GM11168 (cell line): ENCODE data around the gene PLS1.
"Not testable (repeated sequence)": the region's sequence is repeated elsewhere in the genome, so short reads cannot be mapped to it uniquely, and the experiment has no call there.

ENCODE experiments used
- in situ Hi-C: fragments of 300-500 bp; cut with MboI; formaldehyde crosslinking; loops from one replicate; pipeline ENCODE4 v1.12.0; 2022; ENCODE audit warnings: low sequenced_read_pairs; ENCODE audit not compliant: unreplicated experiment

The PLS1 gene, protein sequence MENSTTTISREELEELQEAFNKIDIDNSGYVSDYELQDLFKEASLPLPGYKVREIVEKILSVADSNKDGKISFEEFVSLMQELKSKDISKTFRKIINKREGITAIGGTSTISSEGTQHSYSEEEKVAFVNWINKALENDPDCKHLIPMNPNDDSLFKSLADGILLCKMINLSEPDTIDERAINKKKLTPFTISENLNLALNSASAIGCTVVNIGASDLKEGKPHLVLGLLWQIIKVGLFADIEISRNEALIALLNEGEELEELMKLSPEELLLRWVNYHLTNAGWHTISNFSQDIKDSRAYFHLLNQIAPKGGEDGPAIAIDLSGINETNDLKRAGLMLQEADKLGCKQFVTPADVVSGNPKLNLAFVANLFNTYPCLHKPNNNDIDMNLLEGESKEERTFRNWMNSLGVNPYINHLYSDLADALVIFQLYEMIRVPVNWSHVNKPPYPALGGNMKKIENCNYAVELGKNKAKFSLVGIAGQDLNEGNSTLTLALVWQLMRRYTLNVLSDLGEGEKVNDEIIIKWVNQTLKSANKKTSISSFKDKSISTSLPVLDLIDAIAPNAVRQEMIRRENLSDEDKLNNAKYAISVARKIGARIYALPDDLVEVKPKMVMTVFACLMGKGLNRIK

DNA sequence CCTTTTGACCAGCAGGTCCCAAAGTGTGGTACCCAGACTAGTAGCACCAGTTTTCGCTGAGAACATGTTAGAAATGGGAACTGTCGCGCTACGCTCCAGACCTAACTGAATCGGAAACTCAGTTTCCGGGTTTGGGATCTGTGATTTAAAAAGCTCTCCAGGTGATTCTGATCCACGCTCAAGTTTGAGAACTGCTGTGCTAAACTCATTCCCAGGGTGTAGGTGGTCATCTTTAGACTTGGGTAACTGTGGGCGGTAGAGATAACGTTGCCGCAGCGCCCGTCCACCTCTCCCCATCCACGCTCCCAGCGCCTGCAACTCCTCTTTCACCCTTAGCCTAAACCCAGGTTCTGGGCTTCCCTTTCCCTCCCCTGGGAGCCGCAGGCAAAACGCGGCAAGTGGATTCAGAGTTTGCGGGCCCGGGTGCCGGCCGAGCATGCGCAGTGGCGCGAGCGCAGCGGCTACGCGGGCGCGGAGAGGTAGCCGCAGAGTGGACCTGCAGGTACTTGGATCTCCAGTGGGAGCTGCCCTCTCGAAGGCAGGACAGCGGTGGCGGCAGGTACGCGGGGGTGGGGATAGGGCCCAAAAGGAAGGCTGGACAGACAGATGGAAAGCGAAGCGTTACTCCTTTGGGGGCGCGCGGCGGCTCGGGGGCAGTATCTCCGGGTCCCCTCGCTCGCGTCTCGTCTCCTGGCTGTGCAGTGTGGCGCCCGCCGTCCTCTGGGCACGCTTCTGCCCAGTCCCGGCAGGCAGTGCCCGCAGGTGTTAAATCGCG, at the start of gene PLS1:
Gene PLS1, plus strand, starts transcription at position 443 of the 775 bp plus-strand sequence. CDS start 67,845 bp downstream, outside the sequence.
- in situ Hi-C loops: loop anchor here (10.0 kb wide), 1 partner anchor 399 kb away; no protein-coding TSS in a partner anchor

DNA sequence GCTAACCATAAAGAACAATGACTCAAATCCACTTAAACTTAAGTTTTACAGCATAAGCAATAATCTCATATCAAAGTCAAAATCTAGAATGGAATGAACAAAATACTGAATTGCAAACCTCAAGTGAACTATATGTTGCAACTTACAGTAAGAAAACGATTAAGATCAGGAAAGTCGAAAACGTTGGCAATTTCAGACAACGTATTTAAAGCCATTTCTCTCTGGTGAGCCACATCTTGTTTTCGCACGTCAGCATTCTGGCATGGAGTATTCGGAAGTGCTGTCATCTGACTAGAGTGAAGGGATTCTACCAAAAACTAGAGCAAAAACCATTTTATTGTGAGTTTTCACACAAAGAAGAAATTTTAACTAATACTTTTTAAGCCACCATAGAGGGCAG, 46.2 kb upstream of the PLS1 start:
- in situ Hi-C loops: no loop called here

DNA sequence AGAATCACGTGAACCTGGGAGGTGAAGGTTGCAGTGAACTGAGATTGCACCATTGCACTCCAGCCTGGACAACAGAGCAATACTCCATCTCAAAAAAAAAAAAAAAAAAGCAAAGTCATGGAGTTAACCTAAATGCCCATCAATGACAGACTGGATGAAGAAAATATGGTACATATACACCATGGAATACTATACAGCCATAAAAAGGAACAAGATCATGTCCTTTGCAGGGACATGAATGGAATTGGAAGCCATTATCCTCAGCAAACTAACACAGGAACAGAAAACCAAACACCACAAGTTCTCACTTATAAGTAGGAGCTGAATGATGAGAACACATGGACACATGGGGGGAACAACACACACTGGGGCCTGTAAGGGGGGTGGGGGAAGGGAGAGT, 43.6 kb upstream of the PLS1 start:
- in situ Hi-C loops: not testable (repeated sequence)

DNA sequence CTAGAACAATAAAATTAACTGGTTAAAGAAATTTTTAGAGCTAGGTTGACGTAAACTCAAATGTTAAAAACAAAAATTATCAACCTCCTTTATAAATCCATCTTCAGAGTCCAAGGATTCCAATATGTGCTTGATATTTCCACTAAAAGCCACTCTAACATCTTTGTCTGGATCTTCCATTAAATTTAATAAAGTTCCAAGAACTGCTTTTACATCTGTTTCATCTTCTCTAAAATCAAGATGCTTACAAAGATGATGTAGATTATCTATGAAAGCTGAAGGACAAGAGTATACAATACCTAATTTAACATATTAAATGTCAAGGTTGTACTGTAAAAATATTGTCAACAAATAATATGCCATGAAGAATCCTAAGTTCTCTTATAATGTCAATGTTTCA, 42.5 kb upstream of the PLS1 start:
- in situ Hi-C loops: no loop called here

DNA sequence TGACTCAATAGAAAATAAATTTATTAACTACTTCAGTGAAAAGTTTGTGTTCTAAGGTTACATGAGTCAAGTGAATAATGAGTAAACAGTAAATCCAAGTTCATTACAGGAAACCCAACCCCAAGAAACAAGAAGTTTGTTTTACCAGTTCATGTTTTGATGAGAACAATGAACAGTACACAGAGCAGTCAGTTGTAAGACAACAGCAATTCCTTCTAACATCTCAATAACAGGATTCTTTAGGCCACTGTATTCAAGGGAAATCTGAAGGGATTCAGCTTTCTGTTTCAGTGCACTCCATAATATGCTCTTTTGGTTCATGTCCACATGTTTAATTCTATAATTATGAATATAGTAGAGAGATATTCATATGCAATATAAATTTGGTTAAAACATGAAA, 36.1 kb upstream of the PLS1 start:
- in situ Hi-C loops: no loop called here

DNA sequence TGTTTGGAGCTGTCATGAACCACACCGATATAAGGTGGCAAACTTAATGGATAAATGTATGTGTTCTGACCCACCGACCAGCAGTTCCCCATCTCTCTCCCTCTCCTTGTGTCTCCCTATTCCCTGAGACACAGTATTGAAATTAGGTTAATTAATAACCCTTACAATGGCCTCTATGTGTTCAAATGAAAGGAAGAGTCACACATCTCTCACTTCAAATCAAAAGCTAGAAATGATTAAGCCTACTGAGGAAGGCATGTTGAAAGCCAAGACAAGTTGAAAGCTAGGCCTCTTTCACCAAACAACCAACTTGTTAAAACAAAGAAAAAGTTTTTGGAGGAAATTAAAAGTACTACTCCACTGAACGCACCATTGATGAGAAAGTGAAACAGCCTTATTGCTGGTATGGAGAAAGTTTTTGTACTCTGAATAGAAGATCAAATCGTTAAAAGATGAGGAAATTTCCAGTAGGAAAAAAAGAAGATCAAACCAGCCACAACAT, 32.6 kb upstream of the PLS1 start:
- in situ Hi-C loops: no loop called here

DNA sequence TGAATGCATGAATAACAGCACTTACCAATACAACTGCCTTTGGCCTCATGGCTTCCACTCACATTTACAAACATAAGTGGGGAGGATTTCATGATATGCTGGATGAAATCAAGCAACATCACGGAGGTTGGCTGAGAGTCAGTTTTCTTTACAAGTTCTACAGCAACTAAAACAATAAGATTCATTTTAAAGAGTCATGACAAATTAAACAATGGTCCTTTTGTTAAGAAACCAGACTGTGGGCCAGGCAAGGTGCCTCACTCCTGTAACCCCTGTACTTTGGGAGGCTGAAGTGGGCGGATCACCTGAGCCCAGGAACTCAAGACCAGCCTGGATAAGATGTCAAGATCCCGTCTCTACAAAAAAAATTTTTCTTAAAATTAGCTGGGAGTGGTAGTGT, 30.1 kb upstream of the PLS1 start:
- in situ Hi-C loops: no loop called here

DNA sequence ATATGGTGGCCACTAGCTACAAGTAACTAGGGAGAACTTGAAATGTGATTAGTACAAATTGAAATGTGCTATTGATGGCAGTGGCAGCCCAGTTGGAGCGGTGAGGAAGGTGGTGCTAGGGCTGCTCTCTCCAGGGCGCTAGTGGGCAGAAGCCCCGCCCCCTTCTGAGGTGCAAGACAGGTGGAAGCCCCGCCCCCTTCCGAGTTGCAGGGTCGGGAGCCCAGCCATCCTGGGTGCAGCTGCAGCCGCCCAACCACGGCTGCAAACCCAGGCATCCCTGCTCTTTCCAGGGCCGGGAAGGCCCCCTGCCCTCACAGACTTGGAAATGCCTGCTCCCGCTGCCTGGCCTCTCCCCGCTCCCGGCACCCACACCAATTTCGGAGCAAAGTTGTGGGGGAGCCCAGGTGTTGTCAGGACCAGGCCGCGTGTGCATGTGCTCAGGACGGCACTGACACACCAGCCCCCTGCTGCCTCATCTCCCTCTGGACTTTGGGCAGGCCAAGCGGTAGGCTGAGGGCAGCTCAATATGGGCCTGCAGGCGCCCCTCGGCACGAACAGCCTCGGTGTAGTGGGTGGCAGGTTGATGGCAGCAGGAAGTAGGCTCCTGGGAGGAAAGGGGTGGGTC, 27.7 kb upstream of the PLS1 start:
- in situ Hi-C loops: no loop called here

DNA sequence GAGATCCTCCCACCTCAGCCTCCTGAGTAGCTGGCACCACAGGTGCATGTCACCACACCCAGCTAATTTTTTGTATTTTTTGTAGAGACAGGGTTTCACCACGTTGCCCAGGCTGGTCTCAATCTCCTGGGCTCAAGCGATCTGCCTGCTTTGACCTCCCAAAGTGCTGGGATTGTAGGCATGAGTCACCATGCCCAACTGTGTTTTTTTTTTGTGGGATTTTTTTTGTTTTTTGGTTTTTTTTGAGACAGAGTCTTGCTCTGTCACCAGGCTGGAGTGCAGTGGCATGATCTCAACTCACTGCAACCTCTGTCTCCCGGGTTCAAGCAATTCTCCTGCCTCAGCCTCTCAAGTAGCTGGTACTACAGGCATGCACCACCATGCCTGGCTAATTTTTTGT, 26.8 kb upstream of the PLS1 start:
- in situ Hi-C loops: not testable (repeated sequence)

DNA sequence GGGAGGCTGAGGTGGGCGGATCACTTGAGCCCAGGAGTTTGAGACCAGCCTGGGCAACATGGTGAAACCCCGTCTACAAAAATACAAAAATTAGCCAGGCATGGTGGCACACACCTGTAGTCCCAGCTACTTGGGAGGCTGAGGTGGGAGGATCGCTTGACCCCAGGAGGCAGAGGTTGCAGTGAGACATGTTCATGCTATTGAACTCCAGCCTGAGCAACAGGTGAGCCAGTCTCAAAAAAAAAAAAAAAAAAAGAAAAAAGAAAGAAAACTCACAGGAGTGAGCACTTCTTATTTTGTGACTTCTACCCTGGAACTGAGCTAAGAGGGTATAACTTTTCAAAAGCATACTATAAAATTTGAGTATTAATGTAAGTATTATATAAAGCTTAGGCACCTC, 22.0 kb upstream of the PLS1 start:
- in situ Hi-C loops: not testable (repeated sequence)

DNA sequence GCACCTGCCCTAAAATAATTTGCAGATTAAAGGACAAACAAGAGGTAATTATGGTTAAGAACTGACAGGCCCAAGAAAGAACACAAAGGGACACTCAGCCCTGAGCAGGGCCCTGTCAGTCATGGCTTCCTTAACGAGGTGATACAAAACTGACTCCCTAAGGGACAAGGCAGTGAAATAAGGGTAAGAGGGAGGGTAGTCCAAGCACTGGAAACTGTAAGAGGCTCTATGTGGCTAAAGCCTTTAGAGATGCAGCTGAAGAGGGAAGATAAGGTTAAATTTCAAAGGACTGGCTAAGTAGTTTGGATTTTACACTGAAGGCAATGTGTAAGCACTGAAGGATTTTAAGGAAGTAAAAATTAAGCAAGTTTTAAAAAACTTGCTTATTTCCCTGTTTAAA, 21.5 kb upstream of the PLS1 start:
- in situ Hi-C loops: no loop called here

DNA sequence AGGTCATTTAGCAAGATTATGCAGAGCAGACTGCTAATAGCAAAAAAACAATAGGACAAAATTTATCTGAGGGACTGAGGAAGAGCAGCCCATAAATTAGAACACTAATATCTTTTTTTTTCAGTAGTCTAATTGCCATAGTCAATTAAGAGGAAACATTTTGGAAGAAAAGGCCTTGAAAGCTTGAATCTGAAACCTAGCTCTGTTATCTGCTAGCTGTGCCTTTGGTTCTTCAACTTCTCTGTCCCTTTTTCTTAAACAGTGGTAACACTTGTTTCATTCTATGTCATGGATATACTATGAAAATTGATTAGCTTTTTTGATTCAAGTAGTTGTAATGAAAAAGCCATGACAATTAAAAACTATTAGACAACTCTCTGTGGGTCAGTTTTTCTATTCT, 19.4 kb upstream of the PLS1 start:
- in situ Hi-C loops: no loop called here

DNA sequence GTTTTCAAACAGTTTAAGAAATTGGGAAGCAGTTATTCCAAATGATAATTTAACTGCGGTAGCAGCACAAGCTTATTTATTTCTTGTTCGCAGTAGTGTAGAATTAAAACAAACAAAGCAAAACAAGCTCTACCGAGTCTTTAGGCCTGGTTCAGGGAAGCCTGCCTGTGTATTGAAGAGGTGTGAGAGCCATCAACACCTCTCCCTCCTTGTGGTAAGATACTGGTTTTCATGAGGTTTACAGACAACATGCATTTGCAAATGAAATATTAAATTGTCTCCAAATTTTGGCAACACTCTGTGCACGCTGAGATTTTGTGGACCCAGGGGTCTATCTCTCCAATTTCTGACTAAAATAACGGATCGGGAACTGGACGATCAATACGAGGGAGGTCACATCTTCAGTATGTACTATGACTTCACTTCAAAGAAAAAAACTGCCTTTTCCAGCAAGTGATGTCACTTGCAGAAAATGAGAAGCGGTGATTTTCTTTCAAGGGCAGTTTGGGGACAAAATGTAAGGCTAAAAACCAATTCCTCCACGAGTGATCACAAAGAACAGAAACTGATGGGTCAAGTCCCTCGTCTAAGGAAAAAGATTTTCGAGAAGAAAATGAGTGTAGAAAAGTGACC, 18.4 kb upstream of the PLS1 start:
- in situ Hi-C loops: no loop called here

DNA sequence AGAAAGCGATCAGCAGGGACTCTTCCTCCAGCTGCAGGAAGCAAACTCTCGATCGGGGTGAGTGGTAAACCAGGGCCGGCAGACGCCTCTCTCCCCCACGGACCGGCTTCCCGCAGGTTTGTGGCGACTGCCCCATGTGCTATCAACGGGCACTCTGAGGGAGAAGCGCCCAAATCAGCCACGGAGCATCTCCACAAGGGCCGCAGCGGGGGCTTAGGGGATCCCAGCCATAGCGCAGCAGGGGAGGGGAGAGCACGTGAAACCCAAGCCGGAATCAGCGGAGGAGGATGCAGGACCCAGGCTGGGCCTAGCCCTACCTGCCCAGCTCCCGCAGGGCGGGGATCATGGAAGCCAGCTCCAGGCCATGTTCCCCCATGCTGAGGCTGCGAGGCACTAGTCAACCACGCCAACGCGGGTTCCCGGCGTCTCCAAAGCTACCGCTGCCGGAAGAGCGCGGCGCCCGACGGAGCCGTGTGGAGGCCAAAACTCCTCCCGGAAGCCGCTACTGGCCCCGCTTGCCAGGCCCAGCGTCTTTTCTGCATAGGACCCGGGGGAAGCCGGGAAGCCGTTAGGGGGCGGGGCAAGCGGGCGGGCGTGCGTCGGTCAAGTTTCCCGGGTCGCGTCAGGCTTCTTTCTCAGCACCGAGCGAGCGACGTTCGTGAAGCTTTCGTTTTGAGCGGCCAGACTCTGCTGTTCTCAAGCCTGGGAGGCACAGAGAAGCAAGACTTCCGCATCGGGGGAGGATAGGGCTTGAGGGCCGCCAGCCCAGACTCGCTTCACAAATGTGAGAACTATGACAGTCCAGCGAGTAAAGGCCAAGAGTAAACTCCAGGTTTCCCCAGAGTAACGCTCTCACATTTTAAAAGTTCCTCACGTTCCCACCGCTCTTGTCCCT, 17.6 kb upstream of the PLS1 start, which contains the start of gene ATR:
Gene ATR, minus strand, starts transcription at position 405 of the 895 bp plus-strand sequence. Its CDS starts 29 bp downstream, at position 376.
- in situ Hi-C loops: no loop called here

DNA sequence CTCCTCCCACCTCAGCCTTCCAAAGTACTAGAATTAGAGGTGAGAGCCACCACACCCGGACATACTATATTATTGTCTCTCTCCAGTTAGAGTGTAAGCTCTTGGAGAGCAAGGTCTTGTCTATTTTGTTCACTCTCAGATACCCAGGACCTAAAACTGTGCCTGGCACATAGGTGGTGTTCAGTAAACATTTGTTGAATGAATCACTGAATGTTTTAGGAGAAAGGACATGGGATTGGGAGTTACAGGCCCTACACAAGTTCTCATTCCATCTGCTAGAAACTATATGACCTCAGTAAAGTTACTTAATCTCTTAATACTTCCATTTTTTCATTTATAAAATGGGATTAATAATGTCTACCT, 16.2 kb upstream of the PLS1 start:
- in situ Hi-C loops: no loop called here

DNA sequence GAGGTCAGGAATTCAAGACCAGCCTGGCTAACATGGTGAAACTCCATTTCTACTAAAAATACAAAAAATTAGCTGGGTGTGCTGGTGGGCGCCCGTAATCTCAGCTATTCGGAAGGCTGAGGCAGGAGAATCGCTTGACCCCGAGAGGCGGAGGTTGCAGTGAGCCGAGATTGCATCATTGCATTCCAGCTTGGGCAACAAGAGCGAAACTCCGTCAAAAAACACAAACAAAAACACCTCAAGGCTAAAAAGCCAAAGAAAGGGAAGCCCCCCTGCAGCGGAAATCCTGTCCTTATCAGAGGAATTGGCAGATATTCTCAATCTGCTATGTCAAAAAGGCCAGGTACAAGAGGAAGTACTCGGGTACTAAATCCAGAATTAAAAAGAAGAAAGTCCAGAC, 15.1 kb upstream of the PLS1 start:
- in situ Hi-C loops: not testable (repeated sequence)

DNA sequence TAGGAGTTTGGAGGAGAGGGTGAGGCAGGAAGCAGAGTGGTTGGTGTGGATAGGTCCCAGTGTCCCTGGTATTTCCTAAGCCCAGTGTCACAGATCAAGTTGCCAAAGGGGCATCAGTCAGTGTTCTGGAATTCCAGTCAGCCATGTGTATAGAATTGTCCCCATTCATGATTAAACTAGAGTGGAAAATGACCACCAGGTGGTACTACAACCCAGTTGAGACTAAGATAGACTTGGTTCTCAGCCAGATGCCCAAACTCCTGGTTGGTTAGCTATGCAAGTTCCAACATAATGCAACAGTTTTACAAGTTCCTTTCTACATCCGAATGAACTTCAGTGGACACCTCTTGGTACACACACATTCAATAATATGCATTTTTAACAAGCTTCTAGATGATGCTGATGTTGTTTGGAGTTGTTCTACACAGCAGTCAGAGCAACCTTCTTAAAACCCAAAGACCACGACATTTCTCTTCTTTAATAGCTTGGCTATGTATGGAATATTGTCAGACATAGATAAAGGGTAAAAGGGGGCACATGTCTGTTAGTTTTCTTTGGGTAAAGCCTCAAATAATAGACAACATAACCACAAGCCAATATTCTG, 9.3 kb upstream of the PLS1 start:
- in situ Hi-C loops: no loop called here

DNA sequence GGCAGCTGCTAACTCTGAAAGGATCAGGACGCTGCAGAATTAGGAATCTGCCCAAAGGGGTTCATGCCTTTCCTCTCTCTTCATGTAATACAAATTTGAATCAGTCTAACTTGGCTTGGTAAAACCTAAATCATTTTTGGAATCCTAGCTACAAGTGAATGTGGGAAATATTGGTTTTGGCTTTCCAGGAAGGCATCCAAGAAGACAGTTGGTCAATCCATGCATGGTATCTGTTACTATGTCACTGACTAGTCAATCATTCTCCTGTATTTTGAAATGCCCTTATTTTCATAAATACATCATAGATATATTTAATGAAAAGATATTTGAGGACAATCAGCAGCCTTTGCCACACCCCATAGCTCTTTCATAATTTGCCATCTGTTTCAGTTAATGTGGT, 7.5 kb upstream of the PLS1 start:
- in situ Hi-C loops: no loop called here
